WI38 (cell line): ENCODE results near the gene HGS.

Experiments
- H3K4me3 ChIP-seq: 2 replicates; pipeline ENCODE4 v1.5.1; 2011; ENCODE audit warnings: low read depth, mild to moderate bottlenecking, control low read depth, low read length
- CTCF ChIP-seq: IDR thresholded peaks from 2 replicates; pipeline ENCODE4 v1.5.1; 2012; ENCODE audit warnings: low read depth, mild to moderate bottlenecking, control low read depth, low read length

The HGS gene

DNA sequence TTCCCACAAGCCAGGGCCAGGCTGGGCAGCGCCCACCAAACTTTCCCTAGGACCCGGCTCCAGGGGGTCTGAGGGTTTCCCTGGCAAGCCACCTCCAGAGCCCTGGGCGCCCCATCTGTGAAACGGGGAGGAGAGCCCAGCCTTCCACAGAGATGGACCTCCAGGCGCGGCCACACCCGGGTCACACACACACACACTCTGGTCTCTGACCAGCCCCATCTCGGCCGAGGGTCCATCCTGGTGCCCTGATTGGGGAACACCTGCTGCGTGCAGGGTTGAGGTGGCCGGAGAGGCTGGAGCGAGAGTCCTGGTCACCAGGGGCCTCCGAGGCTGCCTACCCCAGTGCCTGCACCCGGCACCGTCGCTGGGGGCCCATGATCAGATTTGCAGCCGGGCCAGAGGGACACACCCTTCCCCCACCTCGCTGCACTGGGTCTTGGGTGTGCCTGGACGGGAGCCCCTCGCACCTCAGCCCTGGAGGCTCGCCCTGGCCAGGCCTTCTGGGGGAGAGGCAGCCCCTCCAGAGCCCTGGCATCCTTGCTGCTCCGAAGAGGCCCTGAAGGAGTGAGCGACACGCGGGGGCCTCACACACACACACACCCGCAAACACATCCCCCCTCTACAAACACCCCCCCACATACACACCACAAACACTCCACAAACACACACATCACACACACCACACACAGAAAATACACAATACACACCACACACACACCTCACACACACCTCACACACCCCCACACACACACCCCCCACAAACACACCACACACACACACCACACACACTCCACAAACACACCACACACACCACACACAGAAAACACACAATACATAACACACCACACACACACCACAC lies 58.0 kb downstream of the HGS start:
- TF ChIP-seq CTCF = no peak

More for the DNA sequence above, 58.0 kb downstream of the HGS start:
- H3K4me3 ChIP-seq = no peak overlapping the region
